HAP-1 (cell line): ENCODE results near the gene RASA2.
"Not testable (repeated sequence)": the region's sequence is repeated elsewhere in the genome, so short reads cannot be mapped to it uniquely, and the experiment has no call there.

ENCODE experiments used
- DNase-seq, 2 experiments: peaks; one replicate each; pipeline ENCODE4 v3.0.0-alpha.2; 2016 to 2020; ENCODE audit warnings: low spot score in 2 of 2
- H3K27me3 ChIP-seq: fragments of 250-450 bp; sonication (Bioruptor Pico); 2 replicates; pipeline ENCODE4 v1.5.1; 2020; ENCODE audit warnings: low read depth, mild to moderate bottlenecking, moderate library complexity
- H3K36me3 ChIP-seq: fragments of 250-450 bp; sonication (Bioruptor Pico); replicated peaks from 2 replicates; pipeline ENCODE4 v1.5.1; 2020; ENCODE audit warnings: mild to moderate bottlenecking
- H3K4me1 ChIP-seq: fragments of 250-450 bp; sonication (Bioruptor Pico); 2 replicates; pipeline ENCODE4 v1.5.1; 2020; ENCODE audit warnings: mild to moderate bottlenecking
- H3K4me3 ChIP-seq: fragments of 250-450 bp; sonication (Bioruptor Pico); 2 replicates; pipeline ENCODE4 v1.5.1; 2020; ENCODE audit warnings: mild to moderate bottlenecking, moderate library complexity
- H3K9me3 ChIP-seq: fragments of 250-450 bp; sonication (Bioruptor Pico); 2 replicates; pipeline ENCODE4 v1.5.1; 2020; ENCODE audit warnings: mild to moderate bottlenecking, moderate library complexity
- in situ Hi-C: fragments of 300-500 bp; cut with MboI; formaldehyde crosslinking; loops from 3 replicates; pipeline ENCODE4 v1.14.3; 2020; ENCODE audit warnings: low sequenced_read_pairs, inconsistent platforms, mixed read lengths

RASA2 gene

GRCh38 chr3:141519587-141519986, 32.8 kb downstream of the RASA2 start:
- in situ Hi-C loops: no loop called here

DNA sequence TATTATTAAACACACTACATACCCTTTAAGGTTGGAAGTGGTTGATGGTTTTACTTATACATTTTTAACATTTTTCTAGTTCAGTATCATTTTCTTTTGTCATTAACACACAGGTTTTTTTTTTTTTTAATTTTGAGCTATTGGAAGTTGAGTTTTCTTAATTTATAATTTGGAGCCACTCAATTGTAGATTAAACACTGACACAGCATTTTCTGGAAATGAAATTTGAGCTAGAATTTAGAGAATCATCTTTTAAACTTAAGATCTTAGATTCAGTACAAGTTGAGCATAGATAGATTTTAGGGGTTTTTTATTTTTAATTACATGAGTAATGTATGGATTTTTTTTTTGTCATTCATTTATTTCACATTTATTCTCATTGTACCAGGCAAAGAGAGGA, 35.0 kb downstream of the RASA2 start:
- in situ Hi-C loops: no loop called here
- Histone ChIP-seq H3K4me3 (no peak overlapping the region), H3K27me3 (no peaks in the 10 kb centered on the region), H3K4me1 (peaks cover 15% of the 10 kb centered on the region), H3K9me3 (no peaks in the 10 kb centered on the region), H3K36me3 (peaks cover 9% of the 10 kb centered on the region)
- DNase-seq: no peak

More at GRCh38 chr3:141519587-141519986, 32.8 kb downstream of the RASA2 start:
- no peaks in the 10 kb centered on the region for H3K9me3 ChIP-seq
- no peaks in the 10 kb centered on the region for H3K27me3 ChIP-seq
- H3K36me3 ChIP-seq: peaks cover 11% of the 10 kb centered on the region
- no peak for DNase-seq
- H3K4me1 ChIP-seq: peaks cover 9% of the 10 kb centered on the region
- H3K4me3 ChIP-seq: no peak overlapping the region

DNA sequence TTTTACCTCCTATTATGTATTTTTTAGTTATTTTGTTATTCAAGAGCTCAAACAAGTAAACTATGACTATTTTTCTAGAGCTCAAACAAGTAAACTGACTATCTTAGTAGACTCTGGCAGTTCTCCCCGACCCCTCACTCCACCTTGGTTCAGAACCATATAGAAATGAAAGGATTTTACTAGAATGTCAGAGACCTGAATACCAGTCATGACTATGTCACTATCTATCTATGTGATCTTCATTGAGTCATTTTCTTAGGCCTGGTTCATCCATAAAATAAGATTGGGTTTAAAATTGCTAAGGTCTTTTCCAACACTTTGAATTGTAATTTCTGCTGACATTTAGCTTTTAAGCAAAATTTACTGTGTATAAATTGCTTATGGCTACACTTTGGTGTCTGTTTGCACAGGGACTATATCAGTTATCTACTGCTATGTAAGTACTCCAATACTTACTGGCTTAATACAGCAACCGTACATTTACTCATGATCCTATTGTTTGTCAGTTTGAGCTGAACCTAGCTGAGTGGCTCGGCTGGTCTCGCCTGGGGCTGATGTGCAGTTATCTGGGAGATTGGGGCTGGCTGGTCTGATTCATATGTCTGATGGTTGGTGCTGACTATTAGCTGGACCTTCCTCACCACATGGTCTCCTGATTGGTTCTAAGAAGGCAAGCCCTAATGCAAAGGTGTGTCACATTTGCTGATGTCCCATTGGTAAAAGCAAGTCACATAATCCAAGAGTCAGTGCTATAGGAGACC, 37.0 kb downstream of the RASA2 start:
- Histone ChIP-seq H3K9me3 (no peaks in the 10 kb centered on the region), H3K36me3 (peaks cover 4% of the 10 kb centered on the region), H3K4me1 (peaks cover 24% of the 10 kb centered on the region), H3K27me3 (no peaks in the 10 kb centered on the region), H3K4me3 (no peak overlapping the region)
- in situ Hi-C loops: no loop called here
- DNase-seq: no peak

DNA sequence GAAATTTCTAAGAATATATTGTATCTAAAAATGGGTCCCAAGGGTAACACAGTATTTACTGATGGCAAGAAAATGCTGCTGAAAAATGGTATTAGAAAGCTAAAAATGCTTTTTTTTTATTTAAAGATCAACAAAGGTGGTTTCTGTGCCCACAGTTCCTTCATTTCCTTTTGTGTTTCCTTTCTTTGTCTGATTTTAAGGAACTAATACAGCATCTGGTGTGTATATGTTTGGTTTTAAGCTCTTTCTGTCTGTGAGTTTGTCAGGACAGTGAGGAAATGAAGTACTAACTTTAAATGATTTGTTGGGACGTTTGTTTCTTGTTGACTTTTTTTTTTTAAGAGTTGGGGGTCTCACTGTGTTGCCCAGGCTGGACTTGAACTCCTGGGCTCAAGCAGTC, 38.2 kb downstream of the RASA2 start:
- no peak for DNase-seq
- peaks cover 27% of the 10 kb centered on the region for H3K4me1 ChIP-seq
- H3K4me3 ChIP-seq: no peak overlapping the region
- in situ Hi-C loops: no loop called here
- no peaks in the 10 kb centered on the region for H3K9me3 ChIP-seq
- H3K36me3 ChIP-seq: no peaks in the 10 kb centered on the region
- H3K27me3 ChIP-seq: no peaks in the 10 kb centered on the region

GRCh38 chr3:141525814-141526213, 39.0 kb downstream of the RASA2 start:
- Histone ChIP-seq H3K36me3 (no peaks in the 10 kb centered on the region), H3K4me3 (no peak overlapping the region), H3K4me1 (peaks cover 35% of the 10 kb centered on the region), H3K9me3 (no peaks in the 10 kb centered on the region), H3K27me3 (no peaks in the 10 kb centered on the region)
- in situ Hi-C loops: no loop called here
- no peak for DNase-seq

DNA sequence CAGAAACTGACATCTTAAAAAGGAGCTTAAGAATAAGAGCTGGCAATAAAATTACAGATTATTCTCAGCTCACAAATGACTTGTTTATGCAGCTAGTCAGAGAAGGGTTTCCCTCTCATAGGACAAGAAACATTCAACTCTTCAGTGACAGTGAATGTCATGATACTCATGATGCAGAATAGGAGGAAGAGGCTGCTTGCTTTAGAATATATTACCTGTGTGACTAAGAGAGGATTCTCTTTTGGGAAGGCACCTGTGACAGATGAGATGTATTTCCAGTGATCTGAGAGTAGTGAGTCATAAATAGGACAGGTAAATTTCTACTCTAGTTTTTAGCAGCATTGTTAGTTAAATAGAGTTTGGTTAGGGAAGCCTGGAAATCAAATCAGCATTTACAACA, 39.9 kb downstream of the RASA2 start:
- H3K36me3 ChIP-seq: no peaks in the 10 kb centered on the region
- H3K9me3 ChIP-seq: no peaks in the 10 kb centered on the region
- H3K4me1 ChIP-seq: peaks cover 37% of the 10 kb centered on the region
- DNase-seq: peak in 1 of 2 experiments; percentile 13
- H3K27me3 ChIP-seq: no peaks in the 10 kb centered on the region
- in situ Hi-C loops: no loop called here
- H3K4me3 ChIP-seq: no peak overlapping the region

DNA sequence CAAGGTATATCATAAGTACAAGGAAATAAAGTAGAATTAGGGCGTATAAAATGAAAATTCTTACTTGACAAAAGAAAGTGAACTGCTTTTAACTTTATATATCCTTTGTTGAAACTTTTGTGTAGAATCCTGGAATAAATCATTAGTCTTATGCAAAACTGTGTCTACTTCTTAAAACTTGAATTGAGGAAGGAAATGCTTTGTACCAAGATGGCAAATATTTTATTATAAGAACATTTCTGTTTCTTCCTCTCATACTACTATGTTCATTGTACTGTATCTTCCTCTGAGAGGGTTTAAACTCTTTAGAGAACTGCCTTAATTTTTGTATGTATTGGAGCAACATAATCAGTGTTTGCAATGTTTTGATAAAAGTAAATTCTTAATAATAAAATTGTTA, 42.0 kb downstream of the RASA2 start:
- H3K9me3 ChIP-seq: no peaks in the 10 kb centered on the region
- H3K4me1 ChIP-seq: peaks cover 37% of the 10 kb centered on the region
- H3K4me3 ChIP-seq: no peak overlapping the region
- H3K27me3 ChIP-seq: no peaks in the 10 kb centered on the region
- DNase-seq: no peak
- no peaks in the 10 kb centered on the region for H3K36me3 ChIP-seq
- in situ Hi-C loops: no loop called here

- no peak overlapping the region for H3K4me3 ChIP-seq
- no peaks in the 10 kb centered on the region for H3K27me3 ChIP-seq
- H3K9me3 ChIP-seq: no peaks in the 10 kb centered on the region
- peak in 1 of 2 experiments; percentile 53 for DNase-seq
- H3K36me3 ChIP-seq: no peaks in the 10 kb centered on the region
- peaks cover 37% of the 10 kb centered on the region for H3K4me1 ChIP-seq
- in situ Hi-C loops: no loop called here
These were observed 42.4 kb downstream of the RASA2 start for GRCh38 chr3:141529256-141529655.

DNA sequence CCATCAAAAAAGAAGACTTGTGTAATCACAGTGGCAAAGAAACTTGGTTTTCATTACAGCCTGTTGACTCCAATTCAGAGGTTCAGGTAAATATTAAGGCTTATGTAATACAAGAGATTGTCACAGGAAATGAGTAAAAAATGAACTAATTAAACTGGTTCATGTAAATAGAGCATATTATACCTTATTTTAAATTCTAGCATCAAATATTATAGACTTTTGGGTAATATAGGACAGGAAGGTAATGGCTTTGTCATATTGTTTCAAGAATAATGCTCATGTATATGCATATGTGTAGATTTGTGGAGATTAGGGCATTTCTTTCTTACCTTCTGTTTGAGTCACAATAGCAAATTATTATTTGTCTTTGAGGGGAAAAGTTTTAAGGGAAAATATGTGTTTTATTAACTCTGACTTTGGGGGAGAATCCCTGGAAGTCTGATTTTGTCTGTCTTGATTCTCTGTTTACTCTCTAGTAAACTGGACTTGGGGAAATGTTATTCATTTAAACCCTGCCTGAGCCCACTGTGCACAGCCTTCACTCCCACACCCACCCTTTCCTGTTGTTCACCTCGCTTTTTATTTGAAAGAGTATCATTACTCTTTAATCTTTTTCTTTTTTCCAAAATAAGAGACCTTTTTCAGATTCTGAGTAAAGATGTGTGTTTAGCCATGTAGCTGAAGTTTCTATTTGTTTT, 43.0 kb downstream of the RASA2 start:
- in situ Hi-C loops: no loop called here
- no peak overlapping the region for H3K4me3 ChIP-seq
- no peaks in the 10 kb centered on the region for H3K9me3 ChIP-seq

GRCh38 chr3:141530415-141530768, 43.6 kb downstream of the RASA2 start:
- in situ Hi-C loops: no loop called here

More for the DNA sequence above, 43.0 kb downstream of the RASA2 start:
- no peaks in the 10 kb centered on the region for H3K27me3 ChIP-seq
- H3K36me3 ChIP-seq: no peaks in the 10 kb centered on the region
- H3K4me1 ChIP-seq: peaks cover 37% of the 10 kb centered on the region
- peak in 1 of 2 experiments; percentile 53 for DNase-seq

DNA sequence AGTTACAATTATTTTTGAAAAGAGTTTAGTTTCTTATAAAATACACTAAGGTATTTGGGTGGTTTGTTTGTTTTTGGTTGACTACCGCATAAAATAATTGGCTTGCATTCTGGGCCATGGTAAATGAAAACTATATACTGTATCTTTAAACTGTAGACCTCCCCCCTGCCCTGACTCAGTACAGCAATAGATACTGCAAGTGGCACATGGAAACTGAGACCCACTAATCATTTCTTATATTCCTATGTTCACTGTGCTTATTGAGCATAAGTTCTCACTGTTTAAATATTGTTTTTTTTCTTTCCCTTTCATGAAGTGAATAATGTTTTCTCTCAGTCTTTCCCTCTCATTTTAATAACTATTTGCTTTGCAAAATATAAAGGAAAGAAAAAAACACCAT, 45.8 kb downstream of the RASA2 start:
- Histone ChIP-seq H3K4me1 (peaks cover 23% of the 10 kb centered on the region), H3K36me3 (peaks cover 10% of the 10 kb centered on the region; the same call in 1 of the 2 replicates), H3K27me3 (no peaks in the 10 kb centered on the region), H3K9me3 (no peaks in the 10 kb centered on the region), H3K4me3 (no peak overlapping the region)
- no peak for DNase-seq
- in situ Hi-C loops: no loop called here

More at GRCh38 chr3:141530415-141530768, 43.6 kb downstream of the RASA2 start:
- H3K9me3 ChIP-seq: no peaks in the 10 kb centered on the region
- H3K27me3 ChIP-seq: no peaks in the 10 kb centered on the region
- H3K4me1 ChIP-seq: peaks cover 37% of the 10 kb centered on the region
- peaks cover 3% of the 10 kb centered on the region; the same call in 1 of the 2 replicates for H3K36me3 ChIP-seq
- peak in 1 of 2 experiments; percentile 24 for DNase-seq
- no peak overlapping the region for H3K4me3 ChIP-seq

DNA sequence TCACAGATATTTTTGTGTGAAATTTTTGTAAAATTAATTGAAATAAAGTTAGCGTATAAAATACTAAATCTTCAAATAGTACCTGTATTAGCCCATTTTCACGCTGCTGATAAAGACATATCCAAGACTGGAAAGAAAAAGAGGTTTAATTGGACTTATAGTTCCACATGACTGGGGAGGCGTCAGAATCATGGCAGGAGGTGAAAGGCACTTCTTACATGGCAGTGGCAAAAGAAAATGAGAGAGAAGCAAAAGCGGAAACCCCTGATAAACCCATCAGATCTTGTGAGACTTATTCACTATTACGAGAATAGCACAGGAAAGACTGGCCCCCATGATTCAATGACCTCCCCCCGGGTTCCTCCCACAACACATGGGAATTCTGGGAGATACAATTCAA, 49.2 kb downstream of the RASA2 start:
- H3K4me1 ChIP-seq, H3K9me3 ChIP-seq, in situ Hi-C loops, DNase-seq, H3K27me3 ChIP-seq, H3K36me3 ChIP-seq, H3K4me3 ChIP-seq: not testable (repeated sequence)

DNA sequence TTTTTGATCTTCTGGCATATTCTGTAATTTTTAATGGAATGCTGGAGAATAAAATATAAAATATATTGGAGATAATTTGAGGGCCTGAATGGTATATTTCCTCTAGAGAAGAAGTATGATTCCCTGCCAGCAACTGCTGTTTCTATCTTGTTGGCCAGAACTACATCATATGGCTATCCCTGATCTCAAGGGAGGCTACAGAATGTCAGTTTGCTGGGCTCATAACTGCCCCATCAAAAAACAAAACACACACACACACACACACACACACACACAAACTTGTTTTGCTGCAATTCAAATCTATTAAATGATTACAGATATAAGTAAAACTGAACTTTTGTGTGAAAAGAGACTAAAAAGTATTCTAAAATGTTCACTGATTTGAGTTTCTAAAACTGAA, 51.0 kb downstream of the RASA2 start:
- Histone ChIP-seq H3K4me3 (no peak overlapping the region), H3K27me3 (no peaks in the 10 kb centered on the region), H3K9me3 (no peaks in the 10 kb centered on the region), H3K4me1 (no peaks in the 10 kb centered on the region), H3K36me3 (peaks cover 10% of the 10 kb centered on the region; the same call in 1 of the 2 replicates)
- in situ Hi-C loops: no loop called here
- DNase-seq: no peak

GRCh38 chr3:141538568-141539240, 51.9 kb downstream of the RASA2 start:
- no peak for DNase-seq
- no peaks in the 10 kb centered on the region for H3K27me3 ChIP-seq
- in situ Hi-C loops: no loop called here
- no peak overlapping the region for H3K4me3 ChIP-seq
- peaks cover 10% of the 10 kb centered on the region; the same call in 1 of the 2 replicates for H3K36me3 ChIP-seq
- no peaks in the 10 kb centered on the region for H3K4me1 ChIP-seq
- no peaks in the 10 kb centered on the region for H3K9me3 ChIP-seq
